Tibial nerve (tissue), 4 donors: ENCODE measurements around the gene LRRC4C. TPM values are rescaled to one million over a fixed set of nuclear protein-coding genes. Genes with fewer than 3 reads are reported as not detected.

Experiments used
- DNase-seq, 2 donors: peaks; one replicate each; pipeline ENCODE4 v3.0.0-alpha.2; 2019; ENCODE audit warnings: low spot score in 2 of 2
- H3K27ac ChIP-seq, 4 donors: fragments of 200-600 bp; sonication (generic) in 3 of 4; one replicate each; pipeline ENCODE4 v1.5.1; 2017 to 2019; ENCODE audit warnings: mild to moderate bottlenecking in 1 of 4
- H3K27me3 ChIP-seq, 2 donors: fragments of 200-600 bp; sonication (generic) in 1 of 2; one replicate each; pipeline versions ENCODE4 v1.5.1 to v1.6.0; 2017 to 2019
- H3K36me3 ChIP-seq, 3 donors: fragments of 200-600 bp; sonication (generic); one replicate each; pipeline ENCODE4 v1.5.1; 2018 to 2019
- H3K4me1 ChIP-seq, 4 donors: fragments of 200-600 bp; sonication (generic) in 3 of 4; one replicate each; pipeline ENCODE4 v1.5.1; 2017 to 2019
- H3K4me3 ChIP-seq, 4 donors: fragments of 200-600 bp; sonication (generic) in 3 of 4; one replicate each; pipeline ENCODE4 v1.5.1; 2017 to 2019; ENCODE audit warnings: mild to moderate bottlenecking in 1 of 4, moderate library complexity in 1 of 4
- H3K9me3 ChIP-seq, 4 donors: fragments of 200-600 bp; sonication (generic) in 3 of 4; one replicate each; pipeline ENCODE4 v1.5.1; 2017 to 2019
- EP300 ChIP-seq, 2 donors: sonication (generic); formaldehyde crosslinking; IDR thresholded peaks; one replicate each; pipeline ENCODE4 v1.6.1; 2017; ENCODE audit warnings: antibody characterized with exemption in 2 of 2, mild to moderate bottlenecking in 1 of 2
- POLR2A ChIP-seq, 2 donors: fragments of 450-650 bp; IDR thresholded peaks; one replicate each; pipeline ENCODE4 v1.6.1; 2017; ENCODE audit warnings: antibody characterized with exemption in 2 of 2, mild to moderate bottlenecking in 2 of 2, moderate library complexity in 2 of 2
- WGBS, 2 donors: methylation state at CpG; one replicate each; pipeline ENCODE4 v1.1.5; 2018; 5-methylcytosine and 5-hydroxymethylcytosine counted together
- total RNA-seq, 4 donors: library from RNA; depleted of rRNA; stranded (reverse); fragments of >200 nt; gene quantifications; one replicate each; pipeline ENCODE4 v1.1.0, GENCODE V29; 2016
- TF ChIP-seq, protein P1 (sequence below), 5 experiments: fragments of 200-600 bp in 3 of 5; fragments of 450-650 bp in 2 of 5; sonication (generic) in 3 of 5; IDR thresholded peaks; one replicate each; pipeline ENCODE4 v1.5.1; 2016 to 2019; ENCODE audit warnings: antibody characterized with exemption in 5 of 5, mild to moderate bottlenecking in 3 of 5, moderate library complexity in 2 of 5

Gene LRRC4C
- total RNA-seq, 4 donors from 2014 or later = 7.1 to 15.7 (median 8.4) TPM

DNA sequence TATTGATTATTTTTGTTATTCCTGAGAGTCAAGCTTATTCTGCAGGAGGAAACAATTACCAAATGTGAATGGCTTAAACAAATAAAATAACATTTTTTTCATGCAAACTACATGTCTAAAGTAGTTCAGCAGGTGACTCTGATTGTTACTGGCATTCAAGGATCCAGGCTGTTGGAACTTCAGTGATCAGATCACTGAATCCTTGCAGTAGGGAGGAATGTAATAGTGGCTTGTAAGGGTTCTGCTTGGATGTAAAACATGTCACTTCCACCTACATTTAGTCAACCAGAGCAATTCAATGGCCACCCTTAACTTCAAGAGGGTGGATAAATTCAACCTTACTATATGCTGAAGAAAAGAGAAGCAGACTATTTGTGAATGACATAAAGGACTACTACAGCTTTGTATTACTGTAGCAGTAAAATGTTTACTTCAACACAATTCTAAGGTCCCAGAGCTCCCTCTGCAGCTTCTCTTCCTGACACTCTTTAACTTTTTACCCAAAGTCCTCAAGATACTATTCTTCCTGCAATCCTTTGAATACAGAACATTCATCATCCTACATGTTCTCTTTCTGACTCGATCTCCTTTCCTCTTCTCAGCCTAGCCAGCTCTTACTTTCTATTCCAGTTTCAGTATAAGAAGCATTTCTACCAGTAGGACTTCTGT is 284.0 kb downstream of the LRRC4C start:
- WGBS, 2 donors = 50 to 73% methylated on average over 1 of the region's 1 CpG
- H3K36me3 ChIP-seq = no peaks in the 10 kb centered on the region
- DNase-seq = no peak

DNA sequence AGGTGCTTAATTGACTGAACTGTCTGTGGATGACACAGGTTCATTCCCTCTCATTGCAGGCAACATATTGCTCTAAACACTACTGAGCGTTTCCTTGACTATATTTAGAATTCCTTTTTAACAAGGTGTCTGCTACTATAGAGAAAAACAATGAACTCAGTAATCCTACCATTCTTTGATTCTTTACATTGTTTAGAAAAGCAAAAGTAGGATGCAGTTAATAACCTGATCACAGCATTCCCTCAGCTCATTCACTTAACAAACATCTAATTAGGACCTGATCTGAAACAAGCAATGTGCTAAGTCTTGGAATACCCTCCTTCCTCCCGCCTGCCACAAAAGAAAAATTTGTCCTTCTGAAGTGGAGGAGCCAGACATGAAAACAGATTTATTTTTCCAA is 313.1 kb downstream of the LRRC4C start:
- Histone ChIP-seq H3K4me1 (no peaks in the 10 kb centered on the region), H3K27ac (no peak overlapping the region), H3K36me3 (no peaks in the 10 kb centered on the region), H3K27me3 (no peaks in the 10 kb centered on the region), H3K4me3 (no peak overlapping the region), H3K9me3 (no peaks in the 10 kb centered on the region)
- TF ChIP-seq, protein P1, sequence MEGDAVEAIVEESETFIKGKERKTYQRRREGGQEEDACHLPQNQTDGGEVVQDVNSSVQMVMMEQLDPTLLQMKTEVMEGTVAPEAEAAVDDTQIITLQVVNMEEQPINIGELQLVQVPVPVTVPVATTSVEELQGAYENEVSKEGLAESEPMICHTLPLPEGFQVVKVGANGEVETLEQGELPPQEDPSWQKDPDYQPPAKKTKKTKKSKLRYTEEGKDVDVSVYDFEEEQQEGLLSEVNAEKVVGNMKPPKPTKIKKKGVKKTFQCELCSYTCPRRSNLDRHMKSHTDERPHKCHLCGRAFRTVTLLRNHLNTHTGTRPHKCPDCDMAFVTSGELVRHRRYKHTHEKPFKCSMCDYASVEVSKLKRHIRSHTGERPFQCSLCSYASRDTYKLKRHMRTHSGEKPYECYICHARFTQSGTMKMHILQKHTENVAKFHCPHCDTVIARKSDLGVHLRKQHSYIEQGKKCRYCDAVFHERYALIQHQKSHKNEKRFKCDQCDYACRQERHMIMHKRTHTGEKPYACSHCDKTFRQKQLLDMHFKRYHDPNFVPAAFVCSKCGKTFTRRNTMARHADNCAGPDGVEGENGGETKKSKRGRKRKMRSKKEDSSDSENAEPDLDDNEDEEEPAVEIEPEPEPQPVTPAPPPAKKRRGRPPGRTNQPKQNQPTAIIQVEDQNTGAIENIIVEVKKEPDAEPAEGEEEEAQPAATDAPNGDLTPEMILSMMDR (IDR thresholded peaks at IDR 0.05) = no peak
- no peak for TF ChIP-seq EP300 (IDR thresholded peaks at IDR 0.05)
- 38 to 41% methylated on average over 2 of the region's 2 CpGs for WGBS, 2 donors
- no peak for DNase-seq

More for the DNA sequence above, 284.0 kb downstream of the LRRC4C start:
- no peaks in the 10 kb centered on the region for H3K27me3 ChIP-seq
- H3K4me1 ChIP-seq = no peaks in the 10 kb centered on the region
- H3K4me3 ChIP-seq = no peak overlapping the region
- H3K27ac ChIP-seq = no peak overlapping the region
- no peak for TF ChIP-seq EP300 (IDR thresholded peaks at IDR 0.05)
- no peak for TF ChIP-seq POLR2A (IDR thresholded peaks at IDR 0.05)
- TF ChIP-seq, protein P1 (IDR thresholded peaks at IDR 0.05) = no peak
- H3K9me3 ChIP-seq = no peaks in the 10 kb centered on the region

DNA sequence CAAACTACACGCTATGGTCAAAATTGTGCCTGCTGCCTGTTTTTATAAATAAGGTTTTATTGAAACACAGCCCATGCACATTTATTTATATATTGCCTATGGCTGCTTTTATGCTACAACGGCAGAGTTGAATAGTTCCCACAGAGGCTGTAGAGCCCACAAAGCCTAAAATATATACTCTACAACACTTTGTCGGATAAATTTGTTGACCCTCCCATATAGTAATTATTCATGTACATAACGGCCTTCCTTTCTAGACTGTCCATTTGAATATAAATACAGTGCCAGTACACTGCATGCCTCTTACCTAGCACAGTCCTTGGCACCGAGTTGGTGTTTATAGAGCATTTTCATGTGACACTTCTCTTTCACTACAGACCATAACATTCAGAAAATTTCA is 314.0 kb downstream of the LRRC4C start:
- 82 to 84% methylated on average over 5 of the region's 5 CpGs for WGBS, 2 donors
- Histone ChIP-seq H3K4me1 (no peaks in the 10 kb centered on the region), H3K9me3 (no peaks in the 10 kb centered on the region), H3K27ac (no peak overlapping the region), H3K4me3 (no peak overlapping the region), H3K36me3 (no peaks in the 10 kb centered on the region), H3K27me3 (no peaks in the 10 kb centered on the region)
- DNase-seq = no peak
- TF ChIP-seq POLR2A (IDR thresholded peaks at IDR 0.05) = no peak

DNA sequence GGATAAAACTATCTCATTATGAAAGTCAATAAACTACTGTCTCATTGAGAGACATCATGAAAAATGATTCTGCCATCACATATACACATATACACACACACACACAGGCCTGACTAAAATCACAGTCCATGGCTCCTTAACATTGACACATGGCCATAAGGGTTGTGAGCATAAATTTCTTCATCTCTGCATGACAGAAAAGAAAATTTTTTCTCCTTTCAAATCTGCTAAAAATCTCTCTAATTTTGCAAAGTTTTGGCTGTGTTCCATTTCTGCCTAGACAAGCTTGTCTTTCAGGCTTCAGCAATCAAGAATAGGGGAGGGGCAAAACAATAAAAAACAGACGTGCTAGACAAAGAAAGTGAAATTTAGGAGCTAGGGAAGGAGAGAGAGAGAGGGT is 324.5 kb downstream of the LRRC4C start:
- no peak overlapping the region for H3K27ac ChIP-seq
- H3K9me3 ChIP-seq = no peaks in the 10 kb centered on the region
- DNase-seq = no peak
- no peak for TF ChIP-seq POLR2A (IDR thresholded peaks at IDR 0.05)
- no peaks in the 10 kb centered on the region for H3K4me1 ChIP-seq
- no peaks in the 10 kb centered on the region for H3K27me3 ChIP-seq
- H3K36me3 ChIP-seq = no peaks in the 10 kb centered on the region
- 10% methylated on average over 1 of the region's 1 CpG for WGBS, 2 donors
- H3K4me3 ChIP-seq = no peak overlapping the region

DNA sequence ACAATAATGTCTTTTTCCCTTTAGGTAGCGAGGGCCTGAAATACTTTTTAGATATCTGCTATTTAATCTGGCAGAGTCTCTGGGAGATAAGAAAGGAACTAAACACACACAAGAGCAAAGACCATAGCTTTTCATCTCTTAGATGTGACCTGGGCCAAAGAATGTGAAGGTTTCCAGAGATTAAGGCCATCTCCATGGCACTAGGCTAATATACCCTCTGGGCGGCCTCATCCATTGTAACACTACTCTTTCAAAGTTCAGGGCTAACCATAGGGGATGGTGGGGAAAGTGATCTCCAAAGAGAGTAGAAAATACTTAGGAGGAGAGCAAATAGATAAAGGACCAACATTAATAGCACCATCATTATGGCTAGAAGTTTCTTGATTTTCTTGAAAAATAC is 326.4 kb downstream of the LRRC4C start:
- Histone ChIP-seq H3K36me3 (no peaks in the 10 kb centered on the region), H3K27ac (no peak overlapping the region), H3K9me3 (no peaks in the 10 kb centered on the region), H3K4me3 (no peak overlapping the region), H3K4me1 (no peaks in the 10 kb centered on the region), H3K27me3 (no peaks in the 10 kb centered on the region)
- DNase-seq = no peak
- TF ChIP-seq POLR2A (IDR thresholded peaks at IDR 0.05) = no peak
- TF ChIP-seq, protein P1 (IDR thresholded peaks at IDR 0.05) = no peak
- TF ChIP-seq EP300 (IDR thresholded peaks at IDR 0.05) = no peak
- 47 to 96% methylated on average over 2 of the region's 2 CpGs for WGBS, 2 donors

DNA sequence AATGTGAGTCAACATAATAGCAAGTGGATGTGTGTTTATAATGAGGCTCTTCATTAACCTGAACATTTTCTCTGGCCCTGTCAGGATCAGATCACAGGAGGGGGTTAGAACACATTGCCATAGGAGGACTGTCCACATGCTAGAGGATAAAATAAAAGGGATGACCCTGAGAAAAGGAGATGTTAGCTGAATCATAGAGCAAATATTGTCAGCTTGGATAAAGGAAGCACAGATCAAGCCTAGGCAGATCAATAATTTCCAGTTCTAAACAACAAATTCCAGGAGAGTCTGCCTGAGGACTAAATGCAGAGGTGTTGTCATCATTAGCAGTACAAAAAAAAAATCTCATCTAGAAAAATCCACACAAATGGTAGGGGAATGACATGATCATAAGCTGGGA is 337.9 kb downstream of the LRRC4C start:
- DNase-seq = no peak
- H3K4me1 ChIP-seq = no peaks in the 10 kb centered on the region
- TF ChIP-seq EP300 (IDR thresholded peaks at IDR 0.05) = no peak
- TF ChIP-seq, protein P1 (IDR thresholded peaks at IDR 0.05) = no peak
- no peak for TF ChIP-seq POLR2A (IDR thresholded peaks at IDR 0.05)
- H3K9me3 ChIP-seq = no peaks in the 10 kb centered on the region
- no peak overlapping the region for H3K27ac ChIP-seq
- no peaks in the 10 kb centered on the region for H3K27me3 ChIP-seq
- H3K4me3 ChIP-seq = no peak overlapping the region
- no peaks in the 10 kb centered on the region for H3K36me3 ChIP-seq
